Suprapubic skin (tissue), 4 donors: ENCODE results near the gene UPF2. TPM values are rescaled to one million over a fixed set of nuclear protein-coding genes. Genes with fewer than 3 reads are reported as not detected.
"Not testable (repeated sequence)": the region's sequence is repeated elsewhere in the genome, so short reads cannot be mapped to it uniquely, and the experiment has no call there.

ENCODE experiments used
- DNase-seq, 2 donors: peaks; one replicate each; pipeline ENCODE4 v3.0.0-alpha.2; 2019; ENCODE audit warnings: low spot score in 2 of 2
- H3K27ac ChIP-seq: fragments of 200-600 bp; sonication (generic); one replicate; pipeline ENCODE4 v1.5.1; 2019
- H3K27me3 ChIP-seq: fragments of 200-600 bp; sonication (generic); one replicate; pipeline ENCODE4 v1.5.1; 2019
- H3K36me3 ChIP-seq: fragments of 200-600 bp; sonication (generic); one replicate; pipeline ENCODE4 v1.5.1; 2019
- H3K4me1 ChIP-seq: fragments of 200-600 bp; sonication (generic); one replicate; pipeline ENCODE4 v1.5.1; 2019
- H3K4me3 ChIP-seq: fragments of 200-600 bp; sonication (generic); one replicate; pipeline ENCODE4 v1.5.1; 2019; ENCODE audit warnings: mild to moderate bottlenecking
- H3K9me3 ChIP-seq: fragments of 200-600 bp; sonication (generic); one replicate; pipeline ENCODE4 v1.5.1; 2019
- CTCF ChIP-seq, 2 donors: fragments of 200-600 bp in 1 of 2; fragments of 450-650 bp in 1 of 2; sonication (generic) in 1 of 2; IDR thresholded peaks; one replicate each; pipeline ENCODE4 v1.5.1; 2016 to 2019; ENCODE audit warnings: antibody characterized with exemption in 2 of 2, mild to moderate bottlenecking in 1 of 2, moderate library complexity in 1 of 2
- EP300 ChIP-seq: sonication (generic); formaldehyde crosslinking; IDR thresholded peaks from one replicate; pipeline ENCODE4 v1.6.1; 2017; ENCODE audit warnings: antibody characterized with exemption
- POLR2A ChIP-seq, 2 donors: fragments of 450-650 bp; IDR thresholded peaks; one replicate each; pipeline ENCODE4 v1.6.1; 2017; ENCODE audit warnings: antibody characterized with exemption in 2 of 2, mild to moderate bottlenecking in 2 of 2, moderate library complexity in 2 of 2
- POLR2AphosphoS5 ChIP-seq, 3 donors: sonication (generic); formaldehyde crosslinking; IDR thresholded peaks; one replicate each; pipeline ENCODE4 v1.6.1; 2017; ENCODE audit warnings: antibody characterized with exemption in 3 of 3
- whole genome bisulfite sequencing: methylation state at CpG from one replicate; pipeline ENCODE4 v1.1.5; 2018; 5-methylcytosine and 5-hydroxymethylcytosine counted together
- total RNA-seq, 4 donors: library from RNA; depleted of rRNA; stranded (reverse); fragments of >200 nt; gene quantifications; one replicate each; pipeline ENCODE4 v1.1.0, GENCODE V29; 2016

The UPF2 gene
- total RNA-seq, 4 donors from 2014 or later: 15.6 to 31.9 (median 16.1) TPM

GRCh38 chr10:11982253-11982652 lies 60.4 kb downstream of the UPF2 start:
- Histone ChIP-seq H3K4me1 (peaks cover 2% of the 10 kb centered on the region), H3K4me3 (no peak overlapping the region), H3K9me3 (no peaks in the 10 kb centered on the region), H3K27me3 (no peaks in the 10 kb centered on the region), H3K36me3 (peaks cover 28% of the 10 kb centered on the region), H3K27ac (no peak overlapping the region)
- no peak for DNase-seq
- 94% methylated on average over 3 of the region's 3 CpGs for WGBS
- TF ChIP-seq EP300 (no peak), POLR2AphosphoS5 (IDR thresholded peaks at IDR 0.05) (no peak), POLR2A (IDR thresholded peaks at IDR 0.05) (no peak), CTCF (IDR thresholded peaks at IDR 0.05) (no peak)

GRCh38 chr10:11975795-11976194 lies 66.8 kb downstream of the UPF2 start:
- TF ChIP-seq CTCF (IDR thresholded peaks at IDR 0.05) (no peak), POLR2AphosphoS5 (IDR thresholded peaks at IDR 0.05) (no peak), EP300 (no peak), POLR2A (IDR thresholded peaks at IDR 0.05) (no peak)
- Histone ChIP-seq H3K27me3 (no peaks in the 10 kb centered on the region), H3K36me3 (peaks cover 39% of the 10 kb centered on the region), H3K4me1 (no peaks in the 10 kb centered on the region), H3K9me3 (no peaks in the 10 kb centered on the region), H3K27ac (no peak overlapping the region), H3K4me3 (no peak overlapping the region)
- DNase-seq: no peak
- 91% methylated on average over 5 of the region's 5 CpGs for WGBS

GRCh38 chr10:11972523-11972922 lies 70.1 kb downstream of the UPF2 start:
- DNase-seq, H3K9me3 ChIP-seq, H3K27me3 ChIP-seq, H3K4me1 ChIP-seq, H3K4me3 ChIP-seq, H3K27ac ChIP-seq: not testable (repeated sequence)
- WGBS: 94% methylated on average over 7 of the region's 7 CpGs
- peaks cover 28% of the 10 kb centered on the region for H3K36me3 ChIP-seq

GRCh38 chr10:11962176-11962575 lies 80.4 kb downstream of the UPF2 start:
- 98% methylated on average over 2 of the region's 2 CpGs for WGBS
- Histone ChIP-seq H3K4me1 (no peaks in the 10 kb centered on the region), H3K27ac (no peak overlapping the region), H3K9me3 (no peaks in the 10 kb centered on the region), H3K36me3 (peaks cover 80% of the 10 kb centered on the region), H3K4me3 (no peak overlapping the region), H3K27me3 (no peaks in the 10 kb centered on the region)
- TF ChIP-seq CTCF (IDR thresholded peaks at IDR 0.05) (no peak), EP300 (no peak), POLR2AphosphoS5 (IDR thresholded peaks at IDR 0.05) (no peak), POLR2A (IDR thresholded peaks at IDR 0.05) (no peak)
- no peak for DNase-seq

- Histone ChIP-seq H3K27me3 (no peaks in the 10 kb centered on the region), H3K9me3 (no peaks in the 10 kb centered on the region), H3K27ac (no peak overlapping the region), H3K4me1 (no peaks in the 10 kb centered on the region), H3K36me3 (peaks cover 81% of the 10 kb centered on the region), H3K4me3 (no peak overlapping the region)
- 89% methylated on average over 4 of the region's 4 CpGs for WGBS
- no peak for TF ChIP-seq POLR2A (IDR thresholded peaks at IDR 0.05)
- no peak for TF ChIP-seq EP300
- TF ChIP-seq POLR2AphosphoS5 (IDR thresholded peaks at IDR 0.05): no peak
- TF ChIP-seq CTCF (IDR thresholded peaks at IDR 0.05): no peak
- DNase-seq: no peak
These were observed 80.8 kb downstream of the UPF2 start for GRCh38 chr10:11961771-11962170.

GRCh38 chr10:11959966-11960365 lies 82.6 kb downstream of the UPF2 start:
- 91% methylated on average over 4 of the region's 4 CpGs for WGBS
- TF ChIP-seq CTCF (IDR thresholded peaks at IDR 0.05) (no peak), POLR2A (IDR thresholded peaks at IDR 0.05) (no peak), EP300 (no peak), POLR2AphosphoS5 (IDR thresholded peaks at IDR 0.05) (no peak)
- H3K9me3 ChIP-seq: no peaks in the 10 kb centered on the region

More at GRCh38 chr10:11959966-11960365, 82.6 kb downstream of the UPF2 start:
- no peak for DNase-seq
- no peaks in the 10 kb centered on the region for H3K4me1 ChIP-seq
- H3K27me3 ChIP-seq: no peaks in the 10 kb centered on the region
- H3K36me3 ChIP-seq: peaks cover 84% of the 10 kb centered on the region
- H3K4me3 ChIP-seq: no peak overlapping the region
- no peak overlapping the region for H3K27ac ChIP-seq
